ENCODE results near the gene HERC2.
"Not testable (repeated sequence)": the region's sequence is repeated elsewhere in the genome, so short reads cannot be mapped to it uniquely, and the experiment has no call there.

DNA sequence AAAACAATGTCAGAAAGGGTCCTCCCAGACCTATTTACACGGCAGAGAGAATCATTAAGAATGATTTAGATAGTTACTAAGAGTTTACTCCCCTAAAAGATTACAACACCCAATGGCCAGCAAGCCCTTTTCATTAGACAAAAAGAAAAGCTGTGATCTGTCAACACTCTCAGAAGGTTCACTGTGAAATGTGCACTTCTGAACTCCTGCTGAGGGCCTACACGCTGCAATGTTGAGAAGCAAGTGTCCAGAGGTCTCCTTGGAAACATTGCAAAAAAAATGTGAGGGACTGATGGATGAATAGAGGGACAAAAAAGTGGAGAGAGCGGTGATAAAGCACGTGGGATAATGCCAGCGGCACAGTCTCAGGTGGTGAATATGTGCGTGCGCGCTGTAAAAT is 35.3 kb downstream of the HERC2 start:
- TF ChIP-seq, protein P1, sequence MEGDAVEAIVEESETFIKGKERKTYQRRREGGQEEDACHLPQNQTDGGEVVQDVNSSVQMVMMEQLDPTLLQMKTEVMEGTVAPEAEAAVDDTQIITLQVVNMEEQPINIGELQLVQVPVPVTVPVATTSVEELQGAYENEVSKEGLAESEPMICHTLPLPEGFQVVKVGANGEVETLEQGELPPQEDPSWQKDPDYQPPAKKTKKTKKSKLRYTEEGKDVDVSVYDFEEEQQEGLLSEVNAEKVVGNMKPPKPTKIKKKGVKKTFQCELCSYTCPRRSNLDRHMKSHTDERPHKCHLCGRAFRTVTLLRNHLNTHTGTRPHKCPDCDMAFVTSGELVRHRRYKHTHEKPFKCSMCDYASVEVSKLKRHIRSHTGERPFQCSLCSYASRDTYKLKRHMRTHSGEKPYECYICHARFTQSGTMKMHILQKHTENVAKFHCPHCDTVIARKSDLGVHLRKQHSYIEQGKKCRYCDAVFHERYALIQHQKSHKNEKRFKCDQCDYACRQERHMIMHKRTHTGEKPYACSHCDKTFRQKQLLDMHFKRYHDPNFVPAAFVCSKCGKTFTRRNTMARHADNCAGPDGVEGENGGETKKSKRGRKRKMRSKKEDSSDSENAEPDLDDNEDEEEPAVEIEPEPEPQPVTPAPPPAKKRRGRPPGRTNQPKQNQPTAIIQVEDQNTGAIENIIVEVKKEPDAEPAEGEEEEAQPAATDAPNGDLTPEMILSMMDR (IDR thresholded peaks at IDR 0.05) = not testable (repeated sequence)
- TF ChIP-seq POLR2A (IDR thresholded peaks at IDR 0.05) = not testable (repeated sequence)
